Measurements from ENCODE around the gene RBM7.

Gene RBM7

DNA sequence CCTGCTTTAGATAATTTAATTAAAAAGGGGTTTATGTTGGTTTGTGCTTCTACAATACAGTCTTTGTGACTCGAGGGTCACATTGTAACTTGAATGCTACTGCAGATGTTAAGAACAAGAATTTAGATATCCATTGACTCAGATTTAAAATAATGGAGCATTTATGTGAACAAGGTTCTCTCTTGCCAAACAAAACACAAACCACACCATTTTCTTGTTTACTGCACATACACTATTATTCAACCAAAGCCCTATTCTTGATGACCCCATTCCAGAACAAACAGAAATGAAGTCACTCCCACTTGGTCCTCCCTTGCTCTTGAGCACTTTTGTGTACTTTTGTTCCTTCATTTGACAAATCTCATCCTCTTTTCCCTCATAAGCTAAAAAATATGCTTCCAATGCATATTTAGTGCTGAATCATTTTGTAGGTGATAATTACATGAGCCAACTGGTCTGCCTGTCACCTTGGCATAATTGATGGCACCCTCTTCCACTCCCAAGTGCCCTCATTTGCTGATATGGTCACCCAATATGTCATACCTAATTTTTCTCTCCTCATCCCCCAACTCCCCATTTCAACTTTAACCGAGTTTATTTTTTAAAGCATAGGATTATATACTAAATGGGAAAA, 3.0 kb upstream of the RBM7 start:
- Histone ChIP-seq H3K4me3 (replicated peaks; ENCODE audit: low read depth, low read length) (no peak overlapping the region), H3K27me3 (replicated peaks; ENCODE audit: control insufficient read depth, insufficient read depth, low read length) (no peaks in the 10 kb centered on the region), H3K36me3 (ENCODE audit: control insufficient read depth, insufficient read depth, low read length) (no peaks in the 10 kb centered on the region)
- DNase-seq (ENCODE audit: extremely low read depth, insufficient read length) = no peak
- TF ChIP-seq, protein P1, sequence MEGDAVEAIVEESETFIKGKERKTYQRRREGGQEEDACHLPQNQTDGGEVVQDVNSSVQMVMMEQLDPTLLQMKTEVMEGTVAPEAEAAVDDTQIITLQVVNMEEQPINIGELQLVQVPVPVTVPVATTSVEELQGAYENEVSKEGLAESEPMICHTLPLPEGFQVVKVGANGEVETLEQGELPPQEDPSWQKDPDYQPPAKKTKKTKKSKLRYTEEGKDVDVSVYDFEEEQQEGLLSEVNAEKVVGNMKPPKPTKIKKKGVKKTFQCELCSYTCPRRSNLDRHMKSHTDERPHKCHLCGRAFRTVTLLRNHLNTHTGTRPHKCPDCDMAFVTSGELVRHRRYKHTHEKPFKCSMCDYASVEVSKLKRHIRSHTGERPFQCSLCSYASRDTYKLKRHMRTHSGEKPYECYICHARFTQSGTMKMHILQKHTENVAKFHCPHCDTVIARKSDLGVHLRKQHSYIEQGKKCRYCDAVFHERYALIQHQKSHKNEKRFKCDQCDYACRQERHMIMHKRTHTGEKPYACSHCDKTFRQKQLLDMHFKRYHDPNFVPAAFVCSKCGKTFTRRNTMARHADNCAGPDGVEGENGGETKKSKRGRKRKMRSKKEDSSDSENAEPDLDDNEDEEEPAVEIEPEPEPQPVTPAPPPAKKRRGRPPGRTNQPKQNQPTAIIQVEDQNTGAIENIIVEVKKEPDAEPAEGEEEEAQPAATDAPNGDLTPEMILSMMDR (IDR thresholded peaks at IDR 0.05; ENCODE audit: insufficient read depth, low read length, poor library complexity, severe bottlenecking) = no peak

DNA sequence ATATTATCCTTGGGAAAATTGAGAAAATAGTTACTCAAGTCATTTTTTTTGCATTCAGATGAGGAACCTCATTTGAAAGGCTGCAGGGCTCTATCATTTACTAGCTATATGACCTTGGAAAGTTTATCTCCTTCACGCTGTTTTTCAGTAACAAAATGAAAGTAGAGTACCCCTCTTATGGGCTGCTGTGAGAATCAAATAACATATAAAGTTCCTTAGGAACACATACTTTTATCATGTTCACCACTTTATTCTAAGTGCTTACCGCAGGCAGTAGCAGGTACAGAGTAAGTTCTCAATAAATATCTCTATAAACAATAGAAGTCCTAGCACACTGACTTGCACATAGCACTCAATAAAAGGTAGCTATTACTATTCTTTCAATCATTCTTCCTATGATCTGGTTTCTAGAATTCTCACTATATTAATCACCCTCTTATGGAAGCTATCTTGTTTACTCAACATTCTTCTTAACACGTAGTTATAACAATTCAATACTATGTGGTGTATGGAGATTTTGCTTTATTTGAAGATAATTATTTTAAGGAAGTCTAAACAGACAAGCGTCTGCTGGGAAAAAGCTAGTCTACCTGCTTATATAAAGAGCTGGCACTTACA, 2.1 kb upstream of the RBM7 start:
- Histone ChIP-seq H3K36me3 (ENCODE audit: control insufficient read depth, insufficient read depth, low read length) (no peaks in the 10 kb centered on the region), H3K27me3 (replicated peaks; ENCODE audit: control insufficient read depth, insufficient read depth, low read length) (no peaks in the 10 kb centered on the region), H3K4me3 (replicated peaks; ENCODE audit: low read depth, low read length) (no peak overlapping the region)
- TF ChIP-seq, protein P1 (IDR thresholded peaks at IDR 0.05; ENCODE audit: insufficient read depth, low read length, poor library complexity, severe bottlenecking) = no peak
- DNase-seq (ENCODE audit: extremely low read depth, insufficient read length) = no peak

DNA sequence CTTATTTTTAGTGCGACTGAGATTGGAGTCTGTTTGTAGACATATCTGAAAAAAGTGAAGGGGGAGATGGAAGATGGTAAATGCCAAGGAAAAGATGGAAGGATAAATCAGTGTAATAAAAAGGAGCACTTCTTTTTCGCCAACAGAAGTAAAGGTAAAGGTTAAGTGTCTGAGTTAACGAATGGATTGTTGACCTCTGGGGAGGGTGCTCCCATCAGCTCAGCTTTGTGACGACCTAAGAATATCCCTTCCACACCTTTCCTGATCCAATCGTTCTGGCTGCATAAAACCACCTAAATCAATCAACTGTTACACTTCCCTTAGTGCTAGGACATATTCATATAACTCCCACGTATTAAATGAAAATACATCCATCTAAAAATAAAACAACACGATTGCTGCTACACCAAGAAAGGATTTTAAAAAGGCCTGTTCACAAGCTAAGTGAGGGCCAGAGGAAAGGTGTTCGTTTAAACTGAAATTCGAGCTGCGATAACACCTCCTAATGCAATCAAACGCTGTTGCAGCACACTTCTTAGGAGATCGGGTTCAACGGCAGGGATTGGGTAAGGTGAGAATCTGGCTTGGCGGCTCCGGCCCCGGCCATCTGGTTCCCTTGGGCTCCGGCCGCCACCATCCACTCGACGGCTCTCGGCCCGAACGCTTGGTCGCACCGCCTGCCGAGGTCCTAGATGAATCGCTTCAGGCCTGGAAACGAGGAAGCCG, 813 bp upstream of the RBM7 start:
- Histone ChIP-seq H3K27me3 (replicated peaks; ENCODE audit: control insufficient read depth, insufficient read depth, low read length) (no peaks in the 10 kb centered on the region), H3K4me3 (replicated peaks; ENCODE audit: low read depth, low read length) (peak overlapping the region; percentile 99), H3K36me3 (ENCODE audit: control insufficient read depth, insufficient read depth, low read length) (no peaks in the 10 kb centered on the region)
- TF ChIP-seq, protein P1 (IDR thresholded peaks at IDR 0.05; ENCODE audit: insufficient read depth, low read length, poor library complexity, severe bottlenecking) = no peak
- DNase-seq (ENCODE audit: extremely low read depth, insufficient read length) = no peak

DNA sequence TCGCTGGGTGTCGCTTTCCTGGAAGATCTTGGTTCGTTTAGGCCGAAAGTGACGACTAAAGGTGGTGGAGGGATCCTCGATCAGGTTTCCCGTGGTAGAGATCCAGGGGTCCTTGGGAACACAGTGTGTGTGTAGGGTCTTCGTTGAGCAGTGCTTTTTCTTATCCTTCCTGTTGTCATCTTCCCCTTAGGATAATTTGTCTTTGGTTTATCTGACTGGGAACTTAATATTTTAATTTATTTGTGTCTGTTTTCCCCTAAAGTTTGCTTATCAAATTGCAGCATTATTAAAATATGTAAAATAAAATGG, 403 bp downstream of the RBM7 start:
- no peaks in the 10 kb centered on the region for H3K27me3 ChIP-seq (replicated peaks; ENCODE audit: control insufficient read depth, insufficient read depth, low read length)
- no peak for DNase-seq (ENCODE audit: extremely low read depth, insufficient read length)
- TF ChIP-seq, protein P1 (IDR thresholded peaks at IDR 0.05; ENCODE audit: insufficient read depth, low read length, poor library complexity, severe bottlenecking) = no peak
- H3K4me3 ChIP-seq (replicated peaks; ENCODE audit: low read depth, low read length) = peak overlapping the region; percentile 99
- no peaks in the 10 kb centered on the region for H3K36me3 ChIP-seq (ENCODE audit: control insufficient read depth, insufficient read depth, low read length)

DNA sequence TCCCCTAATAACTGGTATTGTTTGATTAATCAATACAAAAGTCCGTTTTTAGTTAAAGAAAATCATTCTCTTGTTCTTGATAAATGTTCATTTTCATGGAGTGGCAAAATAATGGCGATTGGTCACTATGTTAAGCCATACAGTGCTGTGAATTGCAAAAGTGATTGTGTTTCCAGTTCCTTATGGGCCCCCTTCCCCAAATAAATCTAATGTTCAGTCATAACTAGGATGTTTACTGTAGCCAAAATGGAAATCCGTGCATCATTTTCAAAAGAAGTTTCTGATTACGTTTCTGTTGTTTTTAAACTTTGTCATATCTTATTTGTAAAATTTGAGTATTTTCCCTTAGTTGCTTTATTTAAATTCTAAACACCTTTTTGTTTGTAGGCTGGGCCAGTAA, 845 bp downstream of the RBM7 start:
- H3K27me3 ChIP-seq (replicated peaks; ENCODE audit: control insufficient read depth, insufficient read depth, low read length) = no peaks in the 10 kb centered on the region
- H3K4me3 ChIP-seq (replicated peaks; ENCODE audit: low read depth, low read length) = peak overlapping the region; percentile 99
- TF ChIP-seq, protein P1 (IDR thresholded peaks at IDR 0.05; ENCODE audit: insufficient read depth, low read length, poor library complexity, severe bottlenecking) = no peak
- DNase-seq (ENCODE audit: extremely low read depth, insufficient read length) = no peak
- H3K36me3 ChIP-seq (ENCODE audit: control insufficient read depth, insufficient read depth, low read length) = no peaks in the 10 kb centered on the region
